IPS-NIHi7 (cell line): ENCODE data around the gene HAPSTR1.

ENCODE experiments used
- DNase-seq: peaks from one replicate; pipeline ENCODE4 v3.0.0; 2012; ENCODE audit warnings: mixed read lengths; ENCODE audit errors: extremely low spot score

HAPSTR1 gene

GRCh38 chr16:9096416-9096952 is 5.0 kb downstream of the HAPSTR1 start:
- DNase-seq, result no peak

- no peak for DNase-seq
Observed at GRCh38 chr16:9097266-9098219, 6.1 kb downstream of the HAPSTR1 start.

GRCh38 chr16:9098377-9099090 is 7.1 kb downstream of the HAPSTR1 start:
- no peak for DNase-seq

GRCh38 chr16:9099131-9099625 is 7.7 kb downstream of the HAPSTR1 start:
- no peak for DNase-seq

- no peak for DNase-seq
Observed at GRCh38 chr16:9102379-9102778, 10.9 kb downstream of the HAPSTR1 start.

GRCh38 chr16:9102943-9103342 is 11.5 kb downstream of the HAPSTR1 start:
- no peak for DNase-seq

GRCh38 chr16:9103546-9103945 is 12.1 kb downstream of the HAPSTR1 start:
- DNase-seq, result no peak

- no peak for DNase-seq
Observed at GRCh38 chr16:9105189-9105588, 13.7 kb downstream of the HAPSTR1 start.

GRCh38 chr16:9107025-9107970 is 15.9 kb downstream of the HAPSTR1 start:
- DNase-seq, result no peak

- no peak for DNase-seq
Observed at GRCh38 chr16:9109255-9109654, 17.8 kb downstream of the HAPSTR1 start.

GRCh38 chr16:9112166-9112843 is 20.9 kb downstream of the HAPSTR1 start:
- DNase-seq, result no peak

- no peak for DNase-seq
Observed at GRCh38 chr16:9112844-9113186, 21.4 kb downstream of the HAPSTR1 start.

- no peak for DNase-seq
Observed at GRCh38 chr16:9113707-9114106, 22.3 kb downstream of the HAPSTR1 start.

GRCh38 chr16:9114112-9114511 is 22.7 kb downstream of the HAPSTR1 start:
- DNase-seq, result no peak

- no peak for DNase-seq
Observed at GRCh38 chr16:9114842-9115241, 23.4 kb downstream of the HAPSTR1 start.

- DNase-seq, result no peak
Observed at GRCh38 chr16:9115277-9115676, 23.8 kb downstream of the HAPSTR1 start.

GRCh38 chr16:9116141-9116540 is 24.7 kb downstream of the HAPSTR1 start:
- no peak for DNase-seq

- no peak for DNase-seq
Observed at GRCh38 chr16:9118170-9118569, 26.7 kb downstream of the HAPSTR1 start.

GRCh38 chr16:9119795-9120194 is 28.4 kb downstream of the HAPSTR1 start:
- no peak for DNase-seq

- DNase-seq, result no peak
Observed at GRCh38 chr16:9122342-9122741, 30.9 kb downstream of the HAPSTR1 start.

- no peak for DNase-seq
Observed at GRCh38 chr16:9122969-9123368, 31.5 kb downstream of the HAPSTR1 start.
